Peyer's patch (tissue), 4 donors: Measurements from ENCODE around the gene MIPOL1. TPM values are rescaled to one million over a fixed set of nuclear protein-coding genes. Genes with fewer than 3 reads are reported as not detected.

Source experiments
- DNase-seq, 3 donors: peaks; one replicate each; pipeline ENCODE4 v3.0.0-alpha.2; 2017 to 2019
- H3K27ac ChIP-seq, 4 donors: fragments of 200-600 bp; sonication (generic); one replicate each; pipeline ENCODE4 v1.5.1; 2016 to 2019
- H3K27me3 ChIP-seq, 2 donors: fragments of 200-600 bp; sonication (generic); one replicate each; pipeline ENCODE4 v1.5.1; 2019
- H3K36me3 ChIP-seq, 3 donors: fragments of 200-600 bp; sonication (generic); one replicate each; pipeline ENCODE4 v1.5.1; 2016 to 2019
- H3K4me1 ChIP-seq, 4 donors: fragments of 200-600 bp; sonication (generic); one replicate each; pipeline ENCODE4 v1.5.1; 2016 to 2019
- H3K4me3 ChIP-seq, 4 donors: fragments of 200-600 bp; sonication (generic); 1 replicate in 3 of 4; 2 replicates in 1 of 4; pipeline ENCODE4 v1.5.1; 2016 to 2019; ENCODE audit warnings: mild to moderate bottlenecking in 1 of 4
- H3K9me3 ChIP-seq, 4 donors: fragments of 200-600 bp; sonication (generic); one replicate each; pipeline ENCODE4 v1.5.1; 2016 to 2019; ENCODE audit warnings: mild to moderate bottlenecking in 1 of 4
- POLR2A ChIP-seq, 2 donors: fragments of 450-650 bp; IDR thresholded peaks; one replicate each; pipeline ENCODE4 v1.5.1; 2017; ENCODE audit warnings: antibody characterized with exemption in 2 of 2, mild to moderate bottlenecking in 2 of 2, moderate library complexity in 2 of 2
- total RNA-seq, 4 donors: library from RNA; depleted of rRNA; stranded (reverse); fragments of >200 nt; gene quantifications; one replicate each; pipeline ENCODE4 v1.1.0, GENCODE V29; 2016
- TF ChIP-seq, protein P1 (sequence below), 6 experiments: fragments of 450-650 bp in 4 of 6; fragments of 200-600 bp in 2 of 6; sonication (generic) in 1 of 6; IDR thresholded peaks; one replicate each; pipeline ENCODE4 v1.5.1; 2017 to 2019; ENCODE audit warnings: antibody characterized with exemption in 6 of 6, mild to moderate bottlenecking in 3 of 6, moderate library complexity in 1 of 6

Gene MIPOL1
- total RNA-seq, 4 donors from 2014 or later: 5.6 to 42.1 (median 14.9) TPM

GRCh38 chr14:37464192-37464858 lies 266.6 kb downstream of the MIPOL1 start:
- Histone ChIP-seq H3K27me3 (no peaks in the 10 kb centered on the region), H3K27ac (no peak overlapping the region), H3K9me3 (peaks cover 0 to 9% (median 0%) of the 10 kb centered on the region in 4 donors), H3K36me3 (no peaks in the 10 kb centered on the region), H3K4me3 (no peak overlapping the region), H3K4me1 (peaks cover 0 to 7% (median 0%) of the 10 kb centered on the region in 4 donors)
- DNase-seq: no peak
- no peak for TF ChIP-seq POLR2A (IDR thresholded peaks at IDR 0.05)
- TF ChIP-seq, protein P1, sequence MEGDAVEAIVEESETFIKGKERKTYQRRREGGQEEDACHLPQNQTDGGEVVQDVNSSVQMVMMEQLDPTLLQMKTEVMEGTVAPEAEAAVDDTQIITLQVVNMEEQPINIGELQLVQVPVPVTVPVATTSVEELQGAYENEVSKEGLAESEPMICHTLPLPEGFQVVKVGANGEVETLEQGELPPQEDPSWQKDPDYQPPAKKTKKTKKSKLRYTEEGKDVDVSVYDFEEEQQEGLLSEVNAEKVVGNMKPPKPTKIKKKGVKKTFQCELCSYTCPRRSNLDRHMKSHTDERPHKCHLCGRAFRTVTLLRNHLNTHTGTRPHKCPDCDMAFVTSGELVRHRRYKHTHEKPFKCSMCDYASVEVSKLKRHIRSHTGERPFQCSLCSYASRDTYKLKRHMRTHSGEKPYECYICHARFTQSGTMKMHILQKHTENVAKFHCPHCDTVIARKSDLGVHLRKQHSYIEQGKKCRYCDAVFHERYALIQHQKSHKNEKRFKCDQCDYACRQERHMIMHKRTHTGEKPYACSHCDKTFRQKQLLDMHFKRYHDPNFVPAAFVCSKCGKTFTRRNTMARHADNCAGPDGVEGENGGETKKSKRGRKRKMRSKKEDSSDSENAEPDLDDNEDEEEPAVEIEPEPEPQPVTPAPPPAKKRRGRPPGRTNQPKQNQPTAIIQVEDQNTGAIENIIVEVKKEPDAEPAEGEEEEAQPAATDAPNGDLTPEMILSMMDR (IDR thresholded peaks at IDR 0.05): no peak

DNA sequence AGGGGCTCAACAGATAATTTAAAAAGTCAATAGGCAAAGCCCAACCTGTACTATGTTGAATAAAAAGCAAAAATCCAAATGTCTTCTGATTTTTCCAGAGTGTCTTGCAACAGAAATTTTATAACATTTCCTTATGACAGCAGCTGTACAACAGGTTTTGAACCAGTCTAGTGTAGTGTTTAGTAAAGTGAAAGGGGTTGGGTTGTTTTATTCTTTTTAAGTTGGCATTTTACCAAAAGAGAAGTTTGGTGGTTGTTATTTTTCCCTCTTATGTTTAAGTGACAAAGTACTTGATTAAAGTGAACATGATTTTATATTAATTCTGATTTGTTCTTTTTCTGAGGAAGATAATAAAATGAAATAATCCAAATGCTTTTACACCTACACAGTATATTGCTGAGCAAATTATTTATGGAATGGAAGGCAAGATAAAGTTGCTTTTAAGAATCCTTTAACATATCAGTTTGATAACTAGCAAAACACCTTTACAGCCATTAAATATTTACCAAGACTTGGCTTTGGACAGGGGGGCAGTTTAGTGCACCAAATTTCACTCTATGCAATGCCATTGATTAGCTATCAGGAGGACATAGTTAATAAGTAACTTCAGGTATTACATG lies 268.4 kb downstream of the MIPOL1 start:
- no peak for DNase-seq

DNA sequence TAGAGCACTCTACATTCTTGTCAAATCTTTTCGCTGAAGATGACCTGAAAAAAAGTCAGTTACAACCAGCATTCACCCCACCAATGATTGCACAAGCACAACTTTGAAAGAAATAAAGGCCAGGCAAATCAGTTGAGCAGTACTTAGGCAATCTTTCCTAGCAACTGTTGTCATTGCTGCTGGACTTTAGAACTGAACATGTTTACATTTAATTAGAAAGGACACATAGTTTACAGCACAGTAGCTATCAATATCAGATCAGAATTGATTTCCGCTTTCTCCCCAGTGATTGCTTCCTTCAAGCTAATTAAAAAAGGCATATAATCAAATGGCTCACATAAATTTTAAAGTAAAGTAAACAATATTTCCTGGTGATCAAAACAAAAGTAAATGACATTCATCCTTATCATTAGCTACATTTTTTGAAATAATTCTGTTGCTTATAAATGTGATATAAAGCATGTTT lies 268.9 kb downstream of the MIPOL1 start:
- H3K36me3 ChIP-seq: no peaks in the 10 kb centered on the region
- TF ChIP-seq, protein P1 (IDR thresholded peaks at IDR 0.05): no peak
- TF ChIP-seq POLR2A (IDR thresholded peaks at IDR 0.05): no peak
- no peak overlapping the region for H3K27ac ChIP-seq

More for the DNA sequence above, 268.4 kb downstream of the MIPOL1 start:
- Histone ChIP-seq H3K27me3 (no peaks in the 10 kb centered on the region), H3K27ac (no peak overlapping the region), H3K9me3 (peaks cover 0 to 9% (median 0%) of the 10 kb centered on the region in 4 donors), H3K36me3 (no peaks in the 10 kb centered on the region), H3K4me1 (peaks cover 0 to 7% (median 0%) of the 10 kb centered on the region in 4 donors), H3K4me3 (no peak overlapping the region)
- TF ChIP-seq POLR2A (IDR thresholded peaks at IDR 0.05): no peak
- TF ChIP-seq, protein P1 (IDR thresholded peaks at IDR 0.05): no peak

DNA sequence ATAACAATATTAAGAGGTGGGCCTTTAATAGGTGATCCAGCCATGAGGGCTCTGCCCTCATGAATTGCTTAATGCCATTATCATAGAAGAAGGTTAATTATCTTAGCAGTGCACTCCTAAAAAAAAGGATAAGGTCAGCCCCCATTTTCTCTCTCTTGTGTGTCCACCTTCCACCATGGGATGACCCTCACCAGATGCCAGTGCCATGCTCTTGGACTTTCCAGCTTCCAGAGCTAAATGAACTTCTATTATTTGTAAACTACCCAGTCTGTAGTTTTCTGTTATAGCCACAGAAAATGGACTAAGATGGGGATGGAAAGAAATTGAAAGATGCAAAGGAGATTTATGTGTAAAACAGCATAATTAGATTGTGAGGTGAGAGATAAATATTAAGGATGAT lies 271.9 kb downstream of the MIPOL1 start:
- no peaks in the 10 kb centered on the region for H3K27me3 ChIP-seq
- no peak overlapping the region for H3K27ac ChIP-seq
- H3K4me1 ChIP-seq: peaks cover 0 to 7% (median 0%) of the 10 kb centered on the region in 4 donors
- no peak for TF ChIP-seq POLR2A (IDR thresholded peaks at IDR 0.05)
- TF ChIP-seq, protein P1 (IDR thresholded peaks at IDR 0.05): no peak
- no peak overlapping the region for H3K4me3 ChIP-seq
- no peaks in the 10 kb centered on the region for H3K9me3 ChIP-seq
- H3K36me3 ChIP-seq: no peaks in the 10 kb centered on the region
- DNase-seq: no peak

More for the DNA sequence above, 268.9 kb downstream of the MIPOL1 start:
- H3K27me3 ChIP-seq: no peaks in the 10 kb centered on the region
- DNase-seq: no peak
- no peak overlapping the region for H3K4me3 ChIP-seq
- H3K9me3 ChIP-seq: peaks cover 0 to 8% (median 0%) of the 10 kb centered on the region in 4 donors
- H3K4me1 ChIP-seq: peaks cover 0 to 7% (median 0%) of the 10 kb centered on the region in 4 donors

DNA sequence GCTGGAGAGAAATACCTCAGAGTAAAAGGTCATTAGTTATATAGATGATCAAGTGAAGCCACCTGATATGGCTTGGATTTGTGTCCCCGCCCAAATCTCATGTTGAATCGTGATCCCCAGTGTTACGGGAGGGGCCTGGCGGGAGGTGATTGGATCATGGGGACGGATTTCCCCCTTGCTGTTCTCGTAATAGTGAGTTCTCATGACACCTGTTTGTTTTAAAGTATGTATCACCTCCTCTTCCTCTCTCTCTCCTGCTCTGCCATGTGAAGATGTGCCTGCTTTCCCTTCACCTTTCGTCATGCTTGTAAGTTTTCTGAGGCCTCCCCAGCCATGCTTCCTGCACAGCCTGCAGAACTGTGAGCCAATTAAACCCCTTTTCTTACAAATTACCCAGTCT lies 272.5 kb downstream of the MIPOL1 start:
- DNase-seq: no peak
- Histone ChIP-seq H3K27ac (no peak overlapping the region), H3K9me3 (no peaks in the 10 kb centered on the region), H3K36me3 (no peaks in the 10 kb centered on the region), H3K27me3 (no peaks in the 10 kb centered on the region), H3K4me3 (no peak overlapping the region), H3K4me1 (peaks cover 0 to 7% (median 0%) of the 10 kb centered on the region in 4 donors)
- no peak for TF ChIP-seq POLR2A (IDR thresholded peaks at IDR 0.05)
- TF ChIP-seq, protein P1 (IDR thresholded peaks at IDR 0.05): no peak
